Astrocyte (in vitro differentiated cells and primary cell): ENCODE measurements around the gene THNSL1. TPM values are rescaled to one million over a fixed set of nuclear protein-coding genes. Genes with fewer than 3 reads are reported as not detected.

ENCODE experiments used
- DNase-seq: peaks from one replicate; pipeline ENCODE4 v3.0.0-alpha.2; 2010; ENCODE audit warnings: low read depth
- FAIRE-seq: peaks from 2 replicates; lab custom pipeline; 2011; peaks lifted over from hg19 to GRCh38; lab: Jason Lieb, UNC
- H2AFZ ChIP-seq: 2 replicates; pipeline ENCODE4 v1.6.0; 2012; ENCODE audit warnings: low read depth, low read length, inconsistent platforms
- H3K27ac ChIP-seq: 2 replicates; pipeline ENCODE4 v1.5.1; 2011; ENCODE audit warnings: low read depth, low read length, inconsistent platforms
- H3K27me3 ChIP-seq: 2 replicates; pipeline ENCODE4 v1.6.0; 2011; ENCODE audit warnings: low read length, inconsistent platforms; ENCODE audit not compliant: insufficient read depth
- H3K36me3 ChIP-seq: 2 replicates; pipeline ENCODE4 v1.5.1; 2011; ENCODE audit warnings: low read length, inconsistent platforms; ENCODE audit not compliant: insufficient read depth
- H3K4me1 ChIP-seq: 2 replicates; pipeline ENCODE4 v1.5.1; 2011; ENCODE audit warnings: low read length, inconsistent platforms; ENCODE audit not compliant: insufficient read depth
- H3K4me2 ChIP-seq: 2 replicates; pipeline ENCODE4 v1.6.0; 2012; ENCODE audit warnings: low read length, inconsistent platforms
- H3K4me3 ChIP-seq: 2 replicates; pipeline ENCODE4 v1.5.1; 2011; ENCODE audit warnings: low read depth, mild to moderate bottlenecking, low read length, inconsistent platforms; ENCODE audit not compliant: insufficient read depth
- H3K79me2 ChIP-seq: 2 replicates; pipeline ENCODE4 v1.6.0; 2012; ENCODE audit warnings: mild to moderate bottlenecking, low read length, inconsistent platforms; ENCODE audit not compliant: insufficient read depth
- H3K9ac ChIP-seq: 2 replicates; pipeline ENCODE4 v1.6.0; 2012; ENCODE audit warnings: mild to moderate bottlenecking, low read length, inconsistent platforms
- H3K9me3 ChIP-seq: 2 replicates; pipeline ENCODE4 v1.5.1; 2012; ENCODE audit warnings: low read depth, mild to moderate bottlenecking, low read length, inconsistent platforms; ENCODE audit not compliant: insufficient read depth
- H4K20me1 ChIP-seq: 2 replicates; pipeline ENCODE4 v1.6.0; 2012; ENCODE audit warnings: low read length, inconsistent platforms; ENCODE audit not compliant: insufficient read depth
- H3K27ac Mint-ChIP-seq: one replicate; pipeline ENCODE4 v1.8.0; 2021; ENCODE audit warnings: mild to moderate bottlenecking, mixed read lengths; ENCODE audit not compliant: unreplicated experiment
- H3K27me3 Mint-ChIP-seq: one replicate; pipeline ENCODE4 v1.8.0; 2021; ENCODE audit warnings: low read depth, mixed read lengths; ENCODE audit not compliant: unreplicated experiment
- H3K36me3 Mint-ChIP-seq: one replicate; pipeline ENCODE4 v1.8.0; 2021; ENCODE audit warnings: low read depth, mixed read lengths; ENCODE audit not compliant: unreplicated experiment
- H3K4me1 Mint-ChIP-seq: one replicate; pipeline ENCODE4 v1.8.0; 2021; ENCODE audit warnings: low read depth, mixed read lengths; ENCODE audit not compliant: unreplicated experiment
- H3K4me3 Mint-ChIP-seq: one replicate; pipeline ENCODE4 v1.8.0; 2021; ENCODE audit warnings: mild to moderate bottlenecking, moderate library complexity, mixed read lengths; ENCODE audit not compliant: unreplicated experiment
- H3K9me3 Mint-ChIP-seq: one replicate; pipeline ENCODE4 v1.8.0; 2021; ENCODE audit warnings: mild to moderate bottlenecking, mixed read lengths; ENCODE audit not compliant: unreplicated experiment
- EZH2 ChIP-seq: IDR thresholded peaks from 2 replicates; pipeline ENCODE4 v1.6.1; 2012; ENCODE audit warnings: mild to moderate bottlenecking, low read length, inconsistent platforms; ENCODE audit not compliant: insufficient read depth
- total RNA-seq: library from RNA; stranded (reverse); gene quantifications from 2 replicates; pipeline ENCODE4 v1.2.1, GENCODE V29; 2021
- TF ChIP-seq, protein P1 (sequence below): IDR thresholded peaks from 2 replicates; pipeline ENCODE4 v1.5.1; 2011; ENCODE audit warnings: low read depth, mild to moderate bottlenecking, inconsistent platforms, low read length, moderate library complexity; ENCODE audit not compliant: insufficient read depth

Gene THNSL1
- total RNA-seq, 1 donor from 2014 or later = 2.7 TPM

GRCh38 chr10:25075825-25076224, 59.4 kb downstream of the THNSL1 start:
- Histone ChIP-seq H3K27ac (no peak overlapping the region), H3K4me2 (no peak overlapping the region), H3K27me3 (no peaks in the 10 kb centered on the region), H3K9me3 (no peaks in the 10 kb centered on the region), H3K79me2 (no peaks in the 10 kb centered on the region), H3K4me3 (no peak overlapping the region), H3K36me3 (no peaks in the 10 kb centered on the region), H2AFZ (no peak overlapping the region), H3K9ac (no peak overlapping the region), H3K4me1 (peaks cover 5% of the 10 kb centered on the region), H4K20me1 (no peaks in the 10 kb centered on the region)
- Mint-ChIP-seq H3K4me1 (peaks cover 7% of the 10 kb centered on the region), H3K27ac (no peak overlapping the region), H3K9me3 (no peaks in the 10 kb centered on the region), H3K36me3 (no peaks in the 10 kb centered on the region), H3K4me3 (no peak overlapping the region), H3K27me3 (no peaks in the 10 kb centered on the region)
- DNase-seq = no peak
- TF ChIP-seq EZH2 = no peak
- TF ChIP-seq, protein P1, sequence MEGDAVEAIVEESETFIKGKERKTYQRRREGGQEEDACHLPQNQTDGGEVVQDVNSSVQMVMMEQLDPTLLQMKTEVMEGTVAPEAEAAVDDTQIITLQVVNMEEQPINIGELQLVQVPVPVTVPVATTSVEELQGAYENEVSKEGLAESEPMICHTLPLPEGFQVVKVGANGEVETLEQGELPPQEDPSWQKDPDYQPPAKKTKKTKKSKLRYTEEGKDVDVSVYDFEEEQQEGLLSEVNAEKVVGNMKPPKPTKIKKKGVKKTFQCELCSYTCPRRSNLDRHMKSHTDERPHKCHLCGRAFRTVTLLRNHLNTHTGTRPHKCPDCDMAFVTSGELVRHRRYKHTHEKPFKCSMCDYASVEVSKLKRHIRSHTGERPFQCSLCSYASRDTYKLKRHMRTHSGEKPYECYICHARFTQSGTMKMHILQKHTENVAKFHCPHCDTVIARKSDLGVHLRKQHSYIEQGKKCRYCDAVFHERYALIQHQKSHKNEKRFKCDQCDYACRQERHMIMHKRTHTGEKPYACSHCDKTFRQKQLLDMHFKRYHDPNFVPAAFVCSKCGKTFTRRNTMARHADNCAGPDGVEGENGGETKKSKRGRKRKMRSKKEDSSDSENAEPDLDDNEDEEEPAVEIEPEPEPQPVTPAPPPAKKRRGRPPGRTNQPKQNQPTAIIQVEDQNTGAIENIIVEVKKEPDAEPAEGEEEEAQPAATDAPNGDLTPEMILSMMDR = no peak
- no peak for FAIRE-seq

Other genes starting within 250 kb of the THNSL1 start
- 9.1 and 10.6 TPM in 2 replicates for gene PRTFDC1, start 64.0 kb upstream of the THNSL1 start, total RNA-seq
- gene ENKUR, start 454 bp upstream of the THNSL1 start, total RNA-seq = 0.22 and 0.34 TPM in 2 replicates
- gene GPR158, start 158.4 kb downstream of the THNSL1 start, total RNA-seq = 0.12 and 0.27 TPM in 2 replicates